Ovary (tissue), 3 donors: Measurements from ENCODE around the gene HNRNPK.

Experiments used
- CTCF ChIP-seq, 3 donors: fragments of 450-650 bp in 2 of 3; fragments of 200-600 bp in 1 of 3; IDR thresholded peaks; one replicate each; pipeline versions ENCODE4 v1.5.1 to v1.8.0; 2016 to 2022; ENCODE audit warnings: antibody characterized with exemption in 3 of 3, mild to moderate bottlenecking in 1 of 3
- POLR2A ChIP-seq: fragments of 450-650 bp; IDR thresholded peaks from one replicate; pipeline ENCODE4 v1.6.1; 2017; ENCODE audit warnings: antibody characterized with exemption, mild to moderate bottlenecking, moderate library complexity
- donor health status: DM: no; HTN: no; CAD: no.

GRCh38 chr9:83981126-83981871, 1.3 kb upstream of the HNRNPK start:
- TF ChIP-seq CTCF (IDR thresholded peaks at IDR 0.05) (no peak), POLR2A (no peak)
